Amniotic stem cell (primary cell): ENCODE data around the gene C15orf61.

ENCODE experiments used
- DNase-seq: peaks from one replicate; lab custom pipeline; 2025; lab: John Stamatoyannopoulos, UW

C15orf61 gene

DNA sequence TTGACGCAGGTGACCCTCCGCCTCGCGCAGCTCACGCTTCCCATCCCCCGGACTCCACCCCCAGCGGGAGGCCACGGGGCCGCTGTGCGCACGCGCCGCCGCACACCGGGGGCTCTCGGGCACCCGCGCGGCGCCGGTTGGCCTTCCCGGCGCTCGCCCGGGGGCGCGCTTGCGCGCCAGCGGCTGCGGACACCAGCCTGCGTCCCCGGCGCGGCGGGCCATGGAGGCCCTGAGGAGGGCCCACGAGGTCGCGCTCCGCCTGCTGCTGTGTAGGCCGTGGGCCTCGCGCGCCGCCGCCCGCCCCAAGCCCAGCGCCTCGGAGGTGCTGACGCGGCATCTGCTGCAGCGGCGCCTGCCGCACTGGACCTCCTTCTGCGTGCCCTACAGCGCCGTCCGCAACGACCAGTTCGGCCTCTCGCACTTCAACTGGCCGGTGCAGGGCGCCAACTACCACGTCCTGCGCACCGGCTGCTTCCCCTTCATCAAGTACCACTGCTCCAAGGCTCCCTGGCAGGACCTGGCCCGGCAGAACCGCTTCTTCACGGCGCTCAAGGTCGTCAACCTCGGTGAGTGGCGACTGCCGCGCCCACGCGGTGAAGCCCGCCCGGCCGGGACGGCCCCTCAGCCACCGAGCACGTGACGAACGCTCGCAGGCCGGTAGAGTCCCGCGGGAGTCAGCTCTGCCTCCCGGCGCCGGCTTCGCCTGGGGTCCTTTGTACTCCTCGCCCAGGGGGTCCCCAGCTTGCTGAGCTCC lies at the start of gene C15orf61:
TSS of gene C15orf61 (plus strand) at position 103 of the 754 bp plus-strand sequence. CDS start at position 221, 118 bp downstream.
- DNase-seq, result peak; percentile 49

GRCh38 chr15:67472957-67473356 lies 48.0 kb upstream of the C15orf61 start:
- DNase-seq, result no peak

- no peak for DNase-seq
Observed at GRCh38 chr15:67474405-67475110, 46.4 kb upstream of the C15orf61 start.

GRCh38 chr15:67479781-67480505 lies 41.0 kb upstream of the C15orf61 start:
- DNase-seq, result no peak

GRCh38 chr15:67480741-67481140 lies 40.2 kb upstream of the C15orf61 start:
- DNase-seq, result no peak

DNA sequence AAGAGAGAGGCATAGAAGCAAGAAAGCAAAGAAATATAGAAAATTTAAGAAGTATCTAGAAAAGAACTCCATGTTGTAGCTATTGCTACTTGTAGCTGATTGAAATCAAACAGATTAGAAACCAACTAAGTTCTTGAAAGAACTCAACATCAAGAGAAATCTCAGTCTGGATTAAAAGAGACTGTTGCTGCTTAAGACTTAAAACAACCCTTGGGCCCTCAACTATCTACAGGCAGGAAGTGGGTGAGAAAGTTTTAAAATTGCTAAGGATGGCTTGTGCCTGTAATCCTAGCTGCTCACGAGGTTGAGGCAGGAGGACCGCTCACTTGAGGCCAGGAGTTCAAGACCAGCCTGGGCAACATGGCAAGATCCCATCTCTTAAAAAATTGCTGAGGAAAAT lies 39.3 kb upstream of the C15orf61 start:
- no peak for DNase-seq

GRCh38 chr15:67495585-67495984 lies 25.3 kb upstream of the C15orf61 start:
- DNase-seq, result no peak

- no peak for DNase-seq
Observed at GRCh38 chr15:67501177-67501835, 19.6 kb upstream of the C15orf61 start.

DNA sequence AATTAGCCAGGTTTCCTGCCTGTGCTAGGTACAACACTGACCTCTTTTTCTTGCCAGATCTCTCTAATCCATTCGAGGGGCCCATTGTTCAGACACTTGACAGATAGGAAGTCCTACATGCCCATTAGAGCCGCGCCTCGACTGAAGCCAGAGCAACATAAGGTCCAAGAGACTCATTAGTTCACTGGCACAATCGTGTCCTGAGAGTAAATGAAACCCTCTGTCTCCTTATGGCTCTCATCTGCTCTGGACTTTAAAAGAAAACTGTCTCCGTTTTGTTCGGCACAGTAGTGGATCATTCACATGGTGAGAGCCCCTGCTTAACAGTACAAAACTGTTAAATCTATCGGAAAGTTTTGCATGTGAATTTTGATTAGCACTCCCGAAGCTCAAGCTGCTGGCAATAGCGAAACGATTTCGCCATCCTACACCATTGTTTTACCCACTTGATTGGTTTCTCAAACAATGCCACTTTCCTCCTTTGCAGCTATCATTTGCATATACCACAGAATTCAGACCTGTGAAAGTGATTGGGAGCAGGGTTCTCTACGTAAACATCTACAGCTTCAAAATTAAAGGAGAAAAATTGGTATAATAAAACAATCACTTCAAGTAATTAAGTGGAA lies 19.0 kb upstream of the C15orf61 start:
- no peak for DNase-seq

DNA sequence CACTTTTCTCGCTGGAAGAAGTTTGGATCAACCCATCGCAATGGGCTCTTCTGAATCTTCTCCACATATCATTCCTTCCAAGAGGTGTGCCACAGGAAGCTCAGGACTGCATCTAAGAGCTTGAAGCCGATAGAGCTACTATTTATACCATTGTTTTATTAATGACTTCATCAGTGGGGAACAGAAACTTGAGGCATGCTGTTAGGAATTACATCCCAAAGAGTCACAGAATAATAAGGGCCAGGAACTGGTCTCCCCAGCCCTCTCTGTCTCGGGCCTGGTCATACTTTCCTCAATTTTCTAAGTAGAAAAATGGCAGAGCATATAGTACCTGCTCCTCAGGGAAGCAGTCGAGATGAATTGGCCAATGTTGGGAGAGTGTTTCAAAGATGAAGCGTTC lies 16.9 kb upstream of the C15orf61 start:
- no peak for DNase-seq

DNA sequence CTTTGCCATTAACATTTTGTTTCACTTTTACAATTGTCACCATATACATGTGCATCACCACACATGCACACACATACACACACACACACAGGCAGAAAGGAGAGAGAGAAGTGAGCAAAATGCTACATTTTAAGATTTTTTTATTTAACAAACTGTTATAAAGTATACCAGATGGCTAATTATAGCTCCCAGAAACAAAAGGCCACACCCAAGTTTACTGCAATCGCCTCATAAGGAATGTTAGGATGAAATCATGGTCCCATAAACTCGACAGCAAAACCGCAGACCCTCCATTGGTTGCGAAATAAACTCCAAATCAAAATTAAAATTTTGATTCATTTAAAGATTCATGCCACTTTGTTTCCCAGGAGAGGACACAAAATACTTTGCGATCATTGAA lies 16.1 kb upstream of the C15orf61 start:
- no peak for DNase-seq

GRCh38 chr15:67505675-67506572 lies 15.0 kb upstream of the C15orf61 start:
- no peak for DNase-seq

GRCh38 chr15:67506775-67507747 lies 13.9 kb upstream of the C15orf61 start:
- no peak for DNase-seq

DNA sequence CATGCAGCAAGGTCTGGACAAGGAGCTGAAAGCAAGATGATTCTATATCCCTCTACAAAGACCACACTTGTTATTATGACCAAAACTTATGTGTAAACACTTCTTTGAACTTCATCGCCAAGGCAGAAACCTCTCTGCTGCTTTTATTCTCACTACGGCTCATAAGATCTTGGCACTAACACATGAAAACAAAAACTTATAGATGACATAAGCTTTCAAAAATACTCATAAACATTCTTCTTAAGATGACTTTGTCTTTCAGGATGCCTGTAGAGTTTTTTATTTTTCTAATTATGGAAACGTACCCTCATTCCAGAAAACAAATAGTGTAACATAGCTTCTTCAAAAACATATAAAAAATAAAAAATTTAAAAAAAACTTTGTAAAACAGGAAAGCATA lies 12.5 kb upstream of the C15orf61 start:
- DNase-seq, result no peak

DNA sequence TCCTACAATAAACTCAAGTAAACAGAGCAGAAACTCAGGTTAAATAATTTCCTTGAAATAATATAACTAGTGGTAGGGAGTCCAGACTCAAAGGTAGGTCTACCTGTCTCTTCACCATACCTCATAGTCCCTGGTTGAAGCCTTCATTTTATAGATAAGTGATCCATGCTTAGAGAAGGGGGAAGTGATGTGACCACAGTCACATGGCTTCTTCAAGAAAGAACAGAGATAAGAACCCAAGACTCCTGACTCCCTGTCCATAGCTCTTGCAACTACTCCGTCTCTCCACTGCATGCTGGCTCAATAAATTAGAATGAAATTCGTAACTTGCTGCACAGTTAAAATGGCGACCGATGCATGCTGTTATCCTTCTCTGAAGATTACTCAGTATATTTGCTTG lies 11.0 kb upstream of the C15orf61 start:
- DNase-seq, result no peak

GRCh38 chr15:67510597-67511190 lies 10.2 kb upstream of the C15orf61 start:
- no peak for DNase-seq

DNA sequence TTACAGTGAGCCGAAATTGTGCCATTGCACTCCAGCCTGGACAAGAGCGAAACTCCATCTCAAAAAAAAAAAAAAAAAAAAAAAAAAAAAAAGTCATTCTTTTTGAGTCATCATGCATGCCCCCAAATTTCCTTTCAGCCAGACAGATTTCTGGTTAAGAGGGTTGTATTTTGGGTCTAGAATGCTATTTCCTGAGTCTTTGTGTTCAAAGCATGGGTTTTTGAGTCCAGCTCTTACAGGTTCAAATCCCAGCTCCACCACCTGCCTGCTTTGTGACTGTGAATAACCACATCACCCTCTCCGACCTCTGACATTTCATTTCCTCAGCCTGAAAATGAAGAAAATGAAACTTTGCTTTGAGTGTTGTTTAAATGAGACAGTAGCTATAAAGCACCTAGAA lies 9.3 kb upstream of the C15orf61 start:
- no peak for DNase-seq

- no peak for DNase-seq
Observed at GRCh38 chr15:67512140-67512539, 8.8 kb upstream of the C15orf61 start.
